GM12878 (cell line): ENCODE measurements around the gene LOXL4. TPM values are rescaled to one million over a fixed set of nuclear protein-coding genes. Genes with fewer than 3 reads are reported as not detected.

Source experiments
- ATAC-seq: fragments of 200-7000 bp; cut with Tn5 transposase; 3 replicates; pipeline ENCODE4 v1.9.1; 2020; ENCODE audit warnings: mild to moderate bottlenecking, moderate library complexity
- BruUV-seq: library from RNA; stranded (reverse); fragments of 400-500 nt; replicated peaks from 2 replicates; lab custom pipeline; 2021; lab: Mats Ljungman, UMichigan
- CTCF ChIA-PET: fragments of 300-600 bp; sonication (Branson Sonifier 250); formaldehyde crosslinking; extraction: SDS; loops from one replicate; lab custom pipeline; 2021; ENCODE audit warnings: inconsistent platforms; lab: Yijun Ruan, JAX
- POLR2A ChIA-PET: fragments of 350-600 bp; formaldehyde crosslinking; extraction: SDS; loops from one replicate; lab custom pipeline; 2021; ENCODE audit warnings: inconsistent platforms; lab: Charles Lee
- RAD21 ChIA-PET: fragments of 300-600 bp; sonication (Branson Sonifier 250); formaldehyde crosslinking; loops from one replicate; lab custom pipeline; 2023; ENCODE audit warnings: antibody characterized with exemption; ENCODE audit not compliant: unreplicated experiment; lab: Charles Lee
- SMC1A ChIA-PET: fragments of 300-600 bp; sonication (Branson Sonifier 250); formaldehyde crosslinking; loops from one replicate; lab custom pipeline; 2023; ENCODE audit not compliant: unreplicated experiment, uncharacterized antibody; lab: Charles Lee
- DNase-seq: peaks from one replicate; pipeline ENCODE4 v3.0.0-alpha.2; 2011; ENCODE audit warnings: low read depth, low spot score
- FAIRE-seq: peaks from 3 replicates; lab custom pipeline; 2011; peaks lifted over from hg19 to GRCh38; lab: Jason Lieb, UNC
- H2AFZ ChIP-seq: 2 replicates; pipeline ENCODE4 v1.6.0; 2011; ENCODE audit warnings: low read depth, low read length, control low read depth; ENCODE audit not compliant: control insufficient read depth
- H3K27ac ChIP-seq: 2 replicates; pipeline ENCODE4 v1.5.1; 2011; ENCODE audit warnings: control low read depth; ENCODE audit not compliant: control insufficient read depth, insufficient read depth
- H3K27me3 ChIP-seq, 2 experiments: replicated peaks in 1 of 2; 2 replicates each; pipeline versions ENCODE4 v1.6.0 to v1.6.1; 2011; ENCODE audit warnings: low read length in 1 of 2; ENCODE audit not compliant: control insufficient read depth in 2 of 2, insufficient read depth in 2 of 2
- H3K36me3 ChIP-seq, 2 experiments: 2 replicates each; pipeline ENCODE4 v1.5.1; 2011; ENCODE audit warnings: low read length in 1 of 2; ENCODE audit not compliant: control insufficient read depth in 2 of 2, insufficient read depth in 2 of 2
- H3K4me1 ChIP-seq: 2 replicates; pipeline ENCODE4 v1.6.1; 2011; ENCODE audit warnings: mild to moderate bottlenecking, low read length, moderate library complexity, mixed read lengths; ENCODE audit not compliant: control insufficient read depth, insufficient read depth
- H3K4me2 ChIP-seq: 2 replicates; pipeline ENCODE4 v1.6.0; 2011; ENCODE audit warnings: control low read depth; ENCODE audit not compliant: control insufficient read depth, insufficient read depth
- H3K4me3 ChIP-seq: fragments of 200-600 bp; sonication (generic); 2 replicates; pipeline ENCODE4 v1.5.1; 2016
- H3K79me2 ChIP-seq: 2 replicates; pipeline ENCODE4 v1.6.0; 2011; ENCODE audit warnings: low read length; ENCODE audit not compliant: control insufficient read depth, insufficient read depth
- H3K9ac ChIP-seq: 2 replicates; pipeline ENCODE4 v1.8.0; 2011; ENCODE audit warnings: low read length, control low read depth, mixed read lengths; ENCODE audit not compliant: control insufficient read depth, insufficient read depth
- H3K9me3 ChIP-seq: replicated peaks from 3 replicates; pipeline ENCODE4 v1.5.1; 2011; ENCODE audit warnings: mild to moderate bottlenecking, low read length; ENCODE audit not compliant: control insufficient read depth, insufficient read depth
- H4K20me1 ChIP-seq: 2 replicates; pipeline ENCODE4 v1.6.0; 2011; ENCODE audit not compliant: control insufficient read depth, insufficient read depth
- BCLAF1 ChIP-seq: fragments of 450-650 bp; IDR thresholded peaks from 2 replicates; pipeline ENCODE4 v1.6.1; 2017; ENCODE audit warnings: antibody characterized with exemption, mild to moderate bottlenecking, moderate library complexity
- CHD2 ChIP-seq: IDR thresholded peaks from 2 replicates; pipeline ENCODE4 v1.6.1; 2011; ENCODE audit warnings: low read depth, low read length, improper control_type of control experiment, borderline replicate concordance
- CTCF ChIP-seq, 3 experiments: IDR thresholded peaks in 2 of 3; conservative IDR thresholded peaks in 1 of 3; 2 replicates each; pipeline ENCODE4 v1.5.1; 2011; ENCODE audit warnings: low read depth in 3 of 3, low read length in 3 of 3, mild to moderate bottlenecking in 3 of 3, control low read depth in 2 of 3, moderate library complexity in 2 of 3, inconsistent platforms in 1 of 3, mixed read lengths in 1 of 3; ENCODE audit not compliant: control insufficient read depth in 2 of 3, insufficient read depth in 1 of 3; ENCODE audit errors: extremely low read depth in 1 of 3
- POU2F2 ChIP-seq: IDR thresholded peaks from 3 replicates; pipeline ENCODE4 v1.6.1; 2011; ENCODE audit warnings: low read depth, mild to moderate bottlenecking, low read length, borderline replicate concordance
- RAD21 ChIP-seq: IDR thresholded peaks from 2 replicates; pipeline ENCODE4 v1.6.1; 2011; ENCODE audit warnings: mild to moderate bottlenecking, low read depth, low read length, moderate library complexity; ENCODE audit not compliant: insufficient read depth
- WGBS: methylation state at CpG from one replicate; pipeline ENCODE4 v1.1.6; 2016; ENCODE audit warnings: low lambda C conversion rate; ENCODE audit not compliant: insufficient replicate concordance, insufficient coverage; ENCODE audit errors: missing lambda C conversion rate; 5-methylcytosine and 5-hydroxymethylcytosine counted together
- in situ Hi-C: fragments of 300-500 bp; cut with MboI; formaldehyde crosslinking; loops from 9 replicates; pipeline ENCODE4 v1.14.3; 2018; ENCODE audit warnings: mixed read lengths
- intact Hi-C: fragments of 100-400 bp; cut with micrococcal nuclease; formaldehyde crosslinking; loops from one replicate; pipeline ENCODE4 v1.14.2; 2022; ENCODE audit not compliant: unreplicated experiment
- polyA plus RNA-seq, 11 experiments: library from polyadenylated mRNA; depleted of rRNA in 4 of 11; unstranded in 6 of 11; stranded (reverse) in 5 of 11; fragments of >200 nt; fragmentation: Nextera tagmentation in 4 of 11; fragmentation: Illumina TruSeq in 1 of 11; extraction: Ambion mirVana in 4 of 11; extraction: Trizol in 1 of 11; gene quantifications; 1 replicate in 1 of 11; 2 replicates in 10 of 11; pipeline versions ENCODE4 v1.2.1 to v1.2.3, GENCODE V29; 2011 to 2016; ENCODE audit warnings: inconsistent platforms in 2 of 11, missing spikeins in 2 of 11, low read depth in 1 of 11
- total RNA-seq, 4 experiments: library from RNA; depleted of rRNA in 3 of 4; stranded (reverse); fragments of >200 nt in 3 of 4; fragmentation: Illumina TruSeq in 1 of 4; extraction: Trizol in 1 of 4; gene quantifications; 2 replicates each; pipeline versions ENCODE4 v1.2.1 to v1.2.3, GENCODE V29; 2013 to 2021

The LOXL4 gene
- total and polyA plus RNA-seq, 10 of the 15 experiments (the other 5 are each of a cell fraction or from before 2014, with no cell fraction given) = 0.02 to 0.12 (median 0.08) TPM; not detected in 3

GRCh38 chr10:98262571-98262970, 5.4 kb downstream of the LOXL4 start:
- Histone ChIP-seq H3K9ac (no peak overlapping the region), H4K20me1 (no peaks in the 10 kb centered on the region), H3K27ac (no peak overlapping the region), H3K36me3 (no peaks in the 10 kb centered on the region), H2AFZ (no peak overlapping the region), H3K9me3 (no peaks in the 10 kb centered on the region), H3K79me2 (no peaks in the 10 kb centered on the region), H3K4me3 (no peak overlapping the region), H3K4me1 (no peaks in the 10 kb centered on the region), H3K27me3 (peaks cover 0 to 4% of the 10 kb centered on the region in 2 experiments; a peak in 2 of 4 replicates), H3K4me2 (no peak overlapping the region)
- peak; percentile 49 for TF ChIP-seq RAD21
- TF ChIP-seq CTCF (IDR thresholded peaks at IDR 0.05 in 2 of 3, conservative IDR thresholded peaks at IDR 0.05 in 1 of 3; ENCODE audit: control insufficient read depth in 2 of 3, extremely low read depth in 1 of 3, insufficient read depth in 1 of 3, low read depth in 3 of 3, low read length in 3 of 3) = peak in 2 of 3 experiments; percentile 37 to 39; a peak in 3 of 6 replicates
- no peak for TF ChIP-seq POU2F2
- TF ChIP-seq CHD2 = no peak
- no peak for TF ChIP-seq BCLAF1
- in situ Hi-C loops = no loop called here
- peak; percentile 80 for ATAC-seq
- no peak for FAIRE-seq
- RAD21 ChIA-PET = interaction anchor here (1.0 kb wide), 1 partner anchor 205 kb away, joined by 3 read pairs; no protein-coding TSS in a partner anchor
- intact Hi-C loops = no loop called here
- no TSS peak for BruUV-seq
- WGBS = 56% methylated on average over 7 of the region's 7 CpGs
- CTCF ChIA-PET = interaction anchor here (0.7 to 1.7 kb wide), 4 partner anchors 33 to 1092 kb away, joined by 3 to 4 read pairs (median 3); no protein-coding TSS in a partner anchor
- SMC1A ChIA-PET = interaction anchor here (1.5 kb wide), 1 partner anchor 50 kb away, joined by 5 read pairs; no protein-coding TSS in a partner anchor
- POLR2A ChIA-PET = no interaction called here
- DNase-seq = no peak
